ENCODE measurements around the gene FOXO4. TPM values are rescaled to one million over a fixed set of nuclear protein-coding genes. Genes with fewer than 3 reads are reported as not detected.

FOXO4 gene
- total RNA-seq, 4 donors from 2014 or later: 14.0 to 39.8 (median 28.4) TPM

- no peaks in the 10 kb centered on the region for H3K9me3 ChIP-seq
- no peak for TF ChIP-seq POLR2A (IDR thresholded peaks at IDR 0.05)
- TF ChIP-seq CTCF (IDR thresholded peaks at IDR 0.05): no peak
- no peaks in the 10 kb centered on the region for H3K36me3 ChIP-seq
- H3K27ac ChIP-seq: peak within 1 kb of the TSS in 1 of 4 donors; percentile 42
- DNase-seq: no peak
- no peak within 1 kb of the TSS for H3K4me3 ChIP-seq
- peaks cover 0 to 12% (median 3%) of the 10 kb centered on the region in 4 donors for H3K4me1 ChIP-seq
- H3K27me3 ChIP-seq: no peaks in the 10 kb centered on the region
Measured at GRCh38 chrX:71106427-71106826, 10.8 kb downstream of the FOXO4 start, which contains the start of gene CXorf65. Gene CXorf65, minus strand, starts transcription at chrX:71106740. Its CDS starts 184 bp downstream, at chrX:71106556.

GRCh38 chrX:71107245-71107644 lies 11.6 kb downstream of the FOXO4 start:
- H3K27ac ChIP-seq: no peak overlapping the region
- H3K4me3 ChIP-seq: no peak overlapping the region
- H3K36me3 ChIP-seq: no peaks in the 10 kb centered on the region
- DNase-seq: no peak
- TF ChIP-seq POLR2A (IDR thresholded peaks at IDR 0.05): no peak
- no peak for TF ChIP-seq CTCF (IDR thresholded peaks at IDR 0.05)
- no peaks in the 10 kb centered on the region for H3K27me3 ChIP-seq
- peaks cover 0 to 12% (median 3%) of the 10 kb centered on the region in 4 donors for H3K4me1 ChIP-seq
- H3K9me3 ChIP-seq: no peaks in the 10 kb centered on the region

- Histone ChIP-seq H3K27ac (peak overlapping the region in 1 of 4 donors; percentile 42), H3K4me3 (no peak overlapping the region), H3K27me3 (no peaks in the 10 kb centered on the region), H3K4me1 (peaks cover 0 to 12% (median 3%) of the 10 kb centered on the region in 4 donors), H3K9me3 (no peaks in the 10 kb centered on the region), H3K36me3 (no peaks in the 10 kb centered on the region)
- TF ChIP-seq CTCF (IDR thresholded peaks at IDR 0.05): no peak
- TF ChIP-seq POLR2A (IDR thresholded peaks at IDR 0.05): no peak
- DNase-seq: peak in 2 of 3 donors; percentile 50 to 59
Measured at GRCh38 chrX:71107762-71108360, 12.2 kb downstream of the FOXO4 start.

DNA sequence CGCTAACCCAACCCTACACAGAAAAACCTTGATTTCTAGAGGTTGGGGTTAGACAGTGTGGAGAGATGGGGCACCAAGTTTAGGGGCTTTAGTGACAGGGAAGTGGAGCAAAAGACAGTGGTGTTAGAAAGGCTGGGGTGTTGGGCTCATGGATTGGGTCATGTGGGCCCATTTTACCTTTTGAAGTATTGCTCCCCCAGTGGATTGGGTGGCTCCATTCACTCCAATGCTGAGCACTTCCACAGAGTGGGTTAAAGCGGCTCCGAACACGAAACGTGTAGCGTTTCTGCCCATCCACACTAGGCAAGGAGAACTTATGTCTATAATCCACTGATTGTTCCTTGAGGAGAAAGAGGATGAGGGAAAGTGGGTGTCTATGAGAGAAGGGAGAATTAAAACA lies 13.4 kb downstream of the FOXO4 start:
- no peak for TF ChIP-seq POLR2A (IDR thresholded peaks at IDR 0.05)
- no peak for TF ChIP-seq CTCF (IDR thresholded peaks at IDR 0.05)
- H3K4me1 ChIP-seq: peaks cover 0 to 4% (median 0%) of the 10 kb centered on the region in 4 donors
- no peak for DNase-seq
- H3K27ac ChIP-seq: peak overlapping the region in 1 of 4 donors; percentile 78
- peak overlapping the region in 2 of 4 donors; percentile 9 to 48 for H3K4me3 ChIP-seq
- no peaks in the 10 kb centered on the region for H3K36me3 ChIP-seq
- no peaks in the 10 kb centered on the region for H3K27me3 ChIP-seq
- H3K9me3 ChIP-seq: no peaks in the 10 kb centered on the region

DNA sequence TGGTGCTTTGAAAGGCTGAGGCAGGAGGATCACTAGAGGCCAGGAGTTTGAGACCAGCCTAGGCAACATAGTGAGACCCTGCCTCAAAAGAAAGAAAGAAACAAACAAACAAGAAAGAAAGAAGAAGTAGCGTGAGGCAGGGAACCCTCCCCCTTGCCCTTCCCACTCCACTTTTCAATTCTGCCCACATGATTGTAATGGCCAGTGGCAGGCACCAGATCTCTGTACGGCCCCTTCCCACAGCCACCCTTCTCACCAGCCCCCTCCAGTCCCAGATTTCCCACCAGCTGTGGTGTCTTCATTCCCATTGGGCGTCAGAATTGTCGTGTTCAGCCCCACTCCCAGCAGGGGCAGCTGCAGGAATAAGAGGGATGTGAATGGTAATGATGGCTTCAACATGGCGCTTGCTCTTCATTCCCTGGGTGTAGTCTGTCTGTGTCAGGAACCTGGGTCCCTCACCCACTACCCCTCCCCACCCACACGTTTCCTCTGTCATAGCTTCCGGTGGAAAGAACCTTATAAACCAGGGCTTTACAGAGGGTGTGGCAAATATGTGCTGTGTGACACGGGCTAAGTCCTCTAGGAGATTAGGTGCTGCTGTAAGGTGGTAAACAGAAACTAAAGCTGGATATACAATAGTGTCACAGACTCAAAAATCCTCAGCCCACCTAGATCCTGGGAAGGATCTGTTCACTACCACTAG lies 15.6 kb downstream of the FOXO4 start, which contains the start of gene IL2RG:
IL2RG (minus strand) TSS at position 437 of the 703 bp plus-strand sequence; CDS start at position 399, 38 bp downstream.
- H3K36me3 ChIP-seq: no peaks in the 10 kb centered on the region
- H3K9me3 ChIP-seq: no peaks in the 10 kb centered on the region
- DNase-seq: peak; percentile 66 to 92 (median 85)
- no peaks in the 10 kb centered on the region for H3K4me1 ChIP-seq
- TF ChIP-seq POLR2A (IDR thresholded peaks at IDR 0.05): peak; percentile 70 to 79
- TF ChIP-seq CTCF (IDR thresholded peaks at IDR 0.05): no peak
- peak within 1 kb of the TSS; percentile 36 to 48 (median 44) for H3K4me3 ChIP-seq
- H3K27me3 ChIP-seq: no peaks in the 10 kb centered on the region
- peak within 1 kb of the TSS; percentile 75 to 87 (median 78) for H3K27ac ChIP-seq
